HepG2 (cell line): ENCODE measurements around the gene POLH. TPM values are rescaled to one million over a fixed set of nuclear protein-coding genes. Genes with fewer than 3 reads are reported as not detected.

ENCODE experiments used
- ATF6 ChIP-seq: sonication (generic); formaldehyde crosslinking; conservative IDR thresholded peaks from 2 replicates; pipeline ENCODE4 v1.4.0; 2020; ENCODE audit warnings: missing genetic modification reagents
- CERS6 ChIP-seq: sonication (generic); formaldehyde crosslinking; IDR thresholded peaks from 2 replicates; pipeline ENCODE4 v1.5.0; 2020; ENCODE audit warnings: missing genetic modification reagents
- CREBL2 ChIP-seq: sonication (generic); formaldehyde crosslinking; IDR thresholded peaks from 2 replicates; pipeline ENCODE4 v1.8.1; 2023; ENCODE audit warnings: missing genetic modification reagents, mild to moderate bottlenecking, borderline replicate concordance
- E2F5 ChIP-seq: sonication (generic); formaldehyde crosslinking; conservative IDR thresholded peaks from 2 replicates; pipeline ENCODE4 v1.4.0; 2020; ENCODE audit warnings: missing genetic modification reagents
- GTF3A ChIP-seq: sonication (generic); formaldehyde crosslinking; conservative IDR thresholded peaks from 2 replicates; pipeline ENCODE4 v1.4.0; 2020; ENCODE audit warnings: mild to moderate bottlenecking, missing genetic modification reagents
- HMG20A ChIP-seq: IDR thresholded peaks from 2 replicates; pipeline ENCODE4 v1.6.1; 2016; ENCODE audit warnings: borderline replicate concordance
- IRF1 ChIP-seq: sonication (generic); formaldehyde crosslinking; IDR thresholded peaks from 2 replicates; pipeline ENCODE4 v1.4.0; 2020; ENCODE audit warnings: low read depth, mild to moderate bottlenecking, missing genetic modification reagents
- JARID2 ChIP-seq: sonication (generic); formaldehyde crosslinking; IDR thresholded peaks from 2 replicates; pipeline ENCODE4 v1.8.1; 2023; ENCODE audit warnings: missing genetic modification reagents, inconsistent platforms; ENCODE audit not compliant: insufficient replicate concordance
- MAFF ChIP-seq: IDR thresholded peaks from 2 replicates; pipeline ENCODE4 v1.6.1; 2011; ENCODE audit warnings: low read depth, low read length, improper control_type of control experiment
- MATR3 ChIP-seq: sonication (generic); formaldehyde crosslinking; IDR thresholded peaks from 2 replicates; pipeline ENCODE4 v1.4.0; 2020; ENCODE audit warnings: missing genetic modification reagents
- NFE2L1 ChIP-seq: sonication (generic); formaldehyde crosslinking; IDR thresholded peaks from 2 replicates; pipeline ENCODE4 v1.4.0; 2020; ENCODE audit warnings: missing genetic modification reagents, mild to moderate bottlenecking, borderline replicate concordance
- PHF21A ChIP-seq: sonication (generic); formaldehyde crosslinking; IDR thresholded peaks from 2 replicates; pipeline ENCODE4 v1.5.0; 2020; ENCODE audit warnings: mild to moderate bottlenecking, missing genetic modification reagents
- RXRA ChIP-seq: sonication (generic); formaldehyde crosslinking; IDR thresholded peaks from 2 replicates; pipeline ENCODE4 v1.5.1; 2020; ENCODE audit warnings: missing genetic modification reagents
- TCF7L2 ChIP-seq: IDR thresholded peaks from 2 replicates; pipeline ENCODE4 v1.6.1; 2011; ENCODE audit warnings: mild to moderate bottlenecking, low read depth, low read length, moderate library complexity
- TFAP4 ChIP-seq: sonication (generic); IDR thresholded peaks from 2 replicates; pipeline ENCODE4 v1.6.1; 2016; ENCODE audit warnings: low read depth, borderline replicate concordance
- ZNF136 ChIP-seq: sonication (generic); formaldehyde crosslinking; IDR thresholded peaks from 2 replicates; pipeline ENCODE4 v1.8.1; 2022; ENCODE audit warnings: low read depth, mild to moderate bottlenecking, moderate library complexity, missing genetic modification reagents
- ZNF337 ChIP-seq: sonication (generic); formaldehyde crosslinking; IDR thresholded peaks from 2 replicates; pipeline ENCODE4 v1.5.1; 2020; ENCODE audit warnings: missing genetic modification reagents, low read depth, mild to moderate bottlenecking, borderline replicate concordance
- ZNF362 ChIP-seq: sonication (generic); formaldehyde crosslinking; IDR thresholded peaks from 2 replicates; pipeline ENCODE4 v1.4.0; 2020; ENCODE audit warnings: missing genetic modification reagents, mild to moderate bottlenecking, borderline replicate concordance
- ZNF569 ChIP-seq: sonication (generic); formaldehyde crosslinking; IDR thresholded peaks from 2 replicates; pipeline ENCODE4 v1.5.0; 2020; ENCODE audit warnings: mild to moderate bottlenecking, missing genetic modification reagents, moderate library complexity, borderline replicate concordance
- ZNF747 ChIP-seq: sonication (generic); formaldehyde crosslinking; IDR thresholded peaks from 2 replicates; pipeline ENCODE4 v1.8.1; 2023; ENCODE audit warnings: missing genetic modification reagents, mild to moderate bottlenecking, borderline replicate concordance
- ZNF782 ChIP-seq: sonication (generic); formaldehyde crosslinking; IDR thresholded peaks from 2 replicates; pipeline ENCODE4 v1.4.0; 2020; ENCODE audit warnings: missing genetic modification reagents, mild to moderate bottlenecking, borderline replicate concordance
- ZNF816 ChIP-seq: sonication (generic); formaldehyde crosslinking; IDR thresholded peaks from 2 replicates; pipeline ENCODE4 v1.8.0; 2022; ENCODE audit warnings: missing genetic modification reagents, mild to moderate bottlenecking, borderline replicate concordance
- polyA plus RNA-seq, 8 experiments: library from polyadenylated mRNA; depleted of rRNA in 3 of 8; stranded (reverse) in 7 of 8; unstranded in 1 of 8; fragments of >200 nt; fragmentation: Illumina TruSeq in 4 of 8; extraction: Trizol in 4 of 8; gene quantifications; 2 replicates each; pipeline versions ENCODE4 v1.2.1 to v1.2.3, GENCODE V29; 2011 to 2016; ENCODE audit warnings: low read depth in 4 of 8, missing spikeins in 1 of 8, mixed read lengths in 1 of 8; ENCODE audit not compliant: insufficient read depth in 1 of 8
- total RNA-seq, 5 experiments: library from RNA; depleted of rRNA; stranded (reverse); fragments of >200 nt; fragmentation: Illumina TruSeq; extraction: Trizol; gene quantifications; 2 replicates each; pipeline ENCODE4 v1.2.3, GENCODE V29; 2016; ENCODE audit warnings: low read depth in 1 of 5

The POLH gene
- total and polyA plus RNA-seq, 2 of the 13 experiments (the other 11 are each of a cell fraction or from before 2014, with no cell fraction given): 11.6 to 25.0 TPM

- TF ChIP-seq TFAP4 (peak; percentile 55; the same call in 1 of the 2 replicates), CERS6 (CRISPR knock-in tag) (peak; percentile 89; the same call in 1 of the 2 replicates), TCF7L2 (no peak), ZNF337 (peak; percentile 71; the same call in 1 of the 2 replicates), ZNF782 (no peak), CREBL2 (CRISPR knock-in tag) (peak; percentile 72; the same call in 1 of the 2 replicates), GTF3A (no peak), E2F5 (CRISPR knock-in tag) (no peak), ZNF569 (peak; percentile 78; the same call in 1 of the 2 replicates), ZNF747 (CRISPR knock-in tag) (no peak), ZNF362 (CRISPR knock-in tag) (no peak), PHF21A (peak; percentile 92), ATF6 (CRISPR knock-in tag) (no peak), ZNF136 (CRISPR knock-in tag) (peak; percentile 65; the same call in 1 of the 2 replicates), MAFF (no peak), MATR3 (CRISPR knock-in tag) (no peak), RXRA (peak; percentile 43), IRF1 (CRISPR knock-in tag) (no peak), NFE2L1 (CRISPR knock-in tag) (no peak), HMG20A (CRISPR knock-in tag) (0 out of 2 replicates have a peak, but pooled peaks have one; percentile 60), JARID2 (no peak), ZNF816 (CRISPR knock-in tag) (no peak)
Observed at GRCh38 chr6:43629505-43630300, 53.7 kb downstream of the POLH start (continued).
